ENCODE measurements around the gene D2HGDH.
"Not testable (repeated sequence)": the region's sequence is repeated elsewhere in the genome, so short reads cannot be mapped to it uniquely, and the experiment has no call there.

Gene D2HGDH

GRCh38 chr2:241796610-241797138, 62.2 kb downstream of the D2HGDH start:
- TF ChIP-seq, protein P1, sequence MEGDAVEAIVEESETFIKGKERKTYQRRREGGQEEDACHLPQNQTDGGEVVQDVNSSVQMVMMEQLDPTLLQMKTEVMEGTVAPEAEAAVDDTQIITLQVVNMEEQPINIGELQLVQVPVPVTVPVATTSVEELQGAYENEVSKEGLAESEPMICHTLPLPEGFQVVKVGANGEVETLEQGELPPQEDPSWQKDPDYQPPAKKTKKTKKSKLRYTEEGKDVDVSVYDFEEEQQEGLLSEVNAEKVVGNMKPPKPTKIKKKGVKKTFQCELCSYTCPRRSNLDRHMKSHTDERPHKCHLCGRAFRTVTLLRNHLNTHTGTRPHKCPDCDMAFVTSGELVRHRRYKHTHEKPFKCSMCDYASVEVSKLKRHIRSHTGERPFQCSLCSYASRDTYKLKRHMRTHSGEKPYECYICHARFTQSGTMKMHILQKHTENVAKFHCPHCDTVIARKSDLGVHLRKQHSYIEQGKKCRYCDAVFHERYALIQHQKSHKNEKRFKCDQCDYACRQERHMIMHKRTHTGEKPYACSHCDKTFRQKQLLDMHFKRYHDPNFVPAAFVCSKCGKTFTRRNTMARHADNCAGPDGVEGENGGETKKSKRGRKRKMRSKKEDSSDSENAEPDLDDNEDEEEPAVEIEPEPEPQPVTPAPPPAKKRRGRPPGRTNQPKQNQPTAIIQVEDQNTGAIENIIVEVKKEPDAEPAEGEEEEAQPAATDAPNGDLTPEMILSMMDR (IDR thresholded peaks at IDR 0.05; ENCODE audit: low read depth, low read length), result no peak
- no peak overlapping the region for H3K4me3 ChIP-seq (ENCODE audit: low read depth, low read length)

DNA sequence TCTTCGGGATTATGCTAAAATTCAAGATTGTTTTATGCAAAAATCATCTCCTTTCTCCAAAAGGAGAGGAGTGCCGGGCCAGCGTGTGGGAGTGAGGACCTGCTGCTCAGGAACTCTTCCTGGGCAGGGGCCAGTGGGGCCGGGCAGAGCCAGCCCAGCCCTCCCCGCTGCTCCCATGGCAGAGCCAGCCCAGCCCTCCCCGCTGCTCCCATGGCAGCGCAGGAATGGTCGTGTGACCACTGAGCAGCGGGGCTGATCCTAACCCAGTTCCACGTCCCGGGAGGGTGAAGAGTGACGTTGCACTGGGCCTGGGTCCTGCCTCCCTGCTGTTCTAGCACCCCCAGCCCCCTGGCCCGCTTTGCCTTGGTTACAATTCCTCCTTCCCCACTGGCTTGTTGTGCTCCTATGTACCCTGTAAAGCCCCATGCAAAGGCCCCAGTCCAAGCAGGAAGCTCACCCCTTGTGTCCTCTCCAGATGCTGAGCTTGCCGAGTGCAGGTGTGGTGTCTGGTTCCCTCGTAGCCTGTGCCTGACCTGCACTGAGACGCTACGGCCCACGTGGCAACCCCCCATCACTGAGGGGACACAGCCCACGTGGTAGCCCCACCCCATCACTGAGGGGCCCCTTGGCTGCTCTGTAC, 63.1 kb downstream of the D2HGDH start:
- no peak overlapping the region for H3K4me3 ChIP-seq (ENCODE audit: low read depth, low read length)
- TF ChIP-seq, protein P1 (IDR thresholded peaks at IDR 0.05; ENCODE audit: low read depth, low read length), result no peak

- H3K4me3 ChIP-seq (ENCODE audit: low read depth, low read length), result no peak overlapping the region
- TF ChIP-seq, protein P1 (IDR thresholded peaks at IDR 0.05; ENCODE audit: low read depth, low read length), result no peak
Observed at GRCh38 chr2:241798081-241798630, 63.7 kb downstream of the D2HGDH start.

DNA sequence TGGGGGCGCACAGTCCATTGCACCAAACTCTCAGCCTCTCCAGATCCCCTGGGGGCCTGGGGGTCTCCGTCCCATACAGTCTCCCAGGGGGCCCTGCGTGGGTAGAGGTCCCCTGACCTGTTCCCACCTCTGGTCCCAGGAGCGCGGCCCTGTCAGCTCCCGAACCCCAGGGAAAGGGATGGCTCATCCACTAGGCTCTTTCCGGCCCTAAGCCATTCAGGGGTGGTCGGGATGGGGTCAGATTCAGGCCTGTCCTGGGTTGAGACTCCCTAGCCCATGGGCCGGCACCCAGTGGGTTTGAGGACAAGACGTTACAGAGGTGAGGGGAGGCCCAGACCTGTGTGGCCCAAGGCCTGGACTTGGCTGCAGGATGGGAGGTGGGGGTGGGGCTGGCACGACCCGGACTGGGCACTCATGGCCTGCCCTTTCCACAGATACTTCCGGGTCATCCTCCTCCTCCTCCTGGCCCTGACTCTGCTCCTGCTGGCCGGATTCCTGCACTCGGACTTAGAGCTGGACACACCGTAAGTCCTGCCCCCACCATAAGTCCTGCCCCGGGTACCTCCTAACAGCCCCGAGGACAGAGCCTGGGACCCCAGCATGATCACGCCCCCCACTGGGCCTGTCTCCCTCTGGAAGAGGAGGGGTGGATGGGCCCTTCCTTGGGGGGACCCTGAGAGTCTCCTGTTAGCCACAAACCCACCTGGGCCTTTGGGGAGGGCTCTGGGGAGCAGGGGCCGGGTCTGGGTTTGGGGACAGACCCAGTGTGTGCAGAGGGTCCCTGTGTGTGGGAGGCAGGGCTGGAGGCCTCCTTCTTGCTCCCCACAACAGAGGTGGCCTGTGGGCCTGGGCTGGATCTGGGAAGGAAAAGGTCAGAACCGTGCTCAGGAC, 64.4 kb downstream of the D2HGDH start:
- TF ChIP-seq, protein P1 (IDR thresholded peaks at IDR 0.05; ENCODE audit: low read depth, low read length), result no peak
- no peak overlapping the region for H3K4me3 ChIP-seq (ENCODE audit: low read depth, low read length)

DNA sequence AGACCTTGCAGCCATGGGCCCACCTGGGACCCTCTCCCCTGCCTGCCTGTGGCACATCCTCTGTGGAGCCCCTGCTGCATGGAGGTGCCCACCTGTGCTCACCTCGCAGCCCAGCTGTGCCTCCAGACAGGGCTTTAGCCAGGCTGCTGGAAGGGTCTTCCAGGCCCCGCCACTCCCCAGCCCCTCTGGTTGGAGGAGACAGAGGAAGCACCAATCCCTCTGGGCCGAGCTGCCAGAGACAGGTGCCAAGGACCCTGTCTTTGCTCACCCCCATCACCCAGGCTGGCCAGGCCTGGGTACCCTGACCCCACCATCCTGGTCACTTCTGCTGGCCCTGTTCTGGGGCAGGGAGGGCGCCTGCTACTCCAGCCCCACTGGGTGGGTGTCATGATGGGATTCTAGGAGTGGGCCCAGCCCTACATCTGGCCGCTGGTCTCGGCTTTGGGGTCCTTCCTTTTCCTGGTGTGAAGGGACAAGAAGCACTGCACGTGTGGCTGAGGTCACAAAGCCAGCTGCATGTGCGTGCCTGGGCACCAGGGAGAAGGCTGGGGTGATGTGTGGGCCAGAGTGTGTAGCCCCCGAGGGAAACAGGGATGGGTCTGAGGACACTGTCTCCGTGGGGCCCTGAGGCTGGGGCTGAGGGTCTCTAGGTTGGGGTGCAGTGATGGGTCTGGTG, 65.2 kb downstream of the D2HGDH start:
- H3K4me3 ChIP-seq (ENCODE audit: low read depth, low read length), result no peak overlapping the region
- TF ChIP-seq, protein P1 (IDR thresholded peaks at IDR 0.05; ENCODE audit: low read depth, low read length), result no peak

DNA sequence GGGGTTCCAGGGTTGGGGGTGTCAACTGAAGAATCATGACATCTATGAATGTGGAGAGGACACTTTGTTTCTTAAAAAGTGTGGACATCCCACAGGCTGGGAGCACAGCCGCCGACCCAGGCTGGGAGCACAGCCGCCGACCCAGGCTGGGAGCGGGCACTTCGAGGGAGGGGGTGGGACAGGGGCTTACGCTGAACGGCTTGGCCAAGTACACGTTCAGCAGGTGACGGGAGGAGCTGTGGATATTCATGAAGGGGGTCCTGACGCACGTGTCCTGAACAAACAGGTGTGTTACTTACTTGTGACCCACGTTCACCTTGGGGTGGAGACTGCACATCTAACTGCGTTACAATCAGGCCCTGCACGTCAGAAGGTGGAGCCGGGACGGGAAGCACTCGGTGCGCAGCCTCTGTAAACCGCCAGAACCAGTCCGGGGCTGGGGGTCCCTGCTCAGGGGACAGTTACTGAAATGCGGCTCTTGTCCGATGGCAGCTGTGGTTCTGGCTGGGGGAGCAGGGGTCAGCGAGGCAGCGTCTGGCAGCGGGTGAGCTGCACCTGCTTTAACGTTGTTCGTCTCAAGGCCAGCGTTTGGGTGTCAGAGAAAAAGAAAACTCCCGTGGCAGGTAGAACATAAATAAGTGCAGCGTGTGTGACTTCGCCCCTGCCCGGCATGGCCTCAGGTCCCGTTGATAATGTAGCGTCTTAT, 65.9 kb downstream of the D2HGDH start:
- not testable (repeated sequence) for H3K4me3 ChIP-seq (ENCODE audit: low read depth, low read length)
